Parathyroid adenoma (tissue), 2 donors: ENCODE measurements around the gene DNAJC7.
"Not testable (repeated sequence)": the region's sequence is repeated elsewhere in the genome, so short reads cannot be mapped to it uniquely, and the experiment has no call there.

Experiments
- H2AFZ ChIP-seq: fragments of 300-600 bp; sonication (generic); one replicate; pipeline ENCODE4 v1.7.0; 2017; ENCODE audit warnings: antibody characterized with exemption, mild to moderate bottlenecking
- H3K27ac ChIP-seq: fragments of 300-600 bp; sonication (generic); one replicate; pipeline ENCODE4 v1.7.0; 2017
- H3K27me3 ChIP-seq: fragments of 300-600 bp; sonication (generic); one replicate; pipeline ENCODE4 v1.7.0; 2017; ENCODE audit warnings: low read length; ENCODE audit not compliant: control insufficient read depth, insufficient read depth
- H3K36me3 ChIP-seq: fragments of 300-600 bp; sonication (generic); one replicate; pipeline ENCODE4 v1.7.0; 2017; ENCODE audit warnings: low read length; ENCODE audit not compliant: control insufficient read depth, insufficient read depth
- H3K4me1 ChIP-seq: fragments of 300-600 bp; sonication (generic); one replicate; pipeline ENCODE4 v1.7.0; 2017; ENCODE audit warnings: control low read depth
- H3K4me2 ChIP-seq: fragments of 300-600 bp; sonication (generic); one replicate; pipeline ENCODE4 v1.7.0; 2017; ENCODE audit warnings: low read length
- H3K4me3 ChIP-seq: fragments of 300-600 bp; sonication (generic); one replicate; pipeline ENCODE4 v1.7.0; 2017; ENCODE audit warnings: low read depth, low read length
- H3K79me2 ChIP-seq: fragments of 300-600 bp; sonication (generic); one replicate; pipeline ENCODE4 v1.7.0; 2017; ENCODE audit warnings: control low read depth
- H3K9ac ChIP-seq: fragments of 300-600 bp; sonication (generic); one replicate; pipeline ENCODE4 v1.7.0; 2017; ENCODE audit warnings: mild to moderate bottlenecking
- H3K9me3 ChIP-seq: fragments of 300-600 bp; sonication (generic); one replicate; pipeline ENCODE4 v1.7.0; 2017; ENCODE audit warnings: low read length; ENCODE audit not compliant: control insufficient read depth
- TF ChIP-seq, protein P1 (sequence below): fragments of 300-600 bp; sonication (generic); IDR thresholded peaks from one replicate; pipeline ENCODE4 v1.7.0; 2017; ENCODE audit warnings: antibody characterized with exemption, mild to moderate bottlenecking
- donor health status: primary hyperparathyroidism.

DNAJC7 gene

GRCh38 chr17:42018339-42018738, 1.1 kb upstream of the DNAJC7 start:
- H3K9ac ChIP-seq, result no peak overlapping the region
- H3K36me3 ChIP-seq, result no peaks in the 10 kb centered on the region
- no peaks in the 10 kb centered on the region for H3K9me3 ChIP-seq
- H3K4me1 ChIP-seq, result peaks cover 15% of the 10 kb centered on the region
- H3K79me2 ChIP-seq, result peaks cover 47% of the 10 kb centered on the region
- H3K27ac ChIP-seq, result peak overlapping the region; percentile 81
- H2AFZ ChIP-seq, result peak overlapping the region; percentile 79
- no peaks in the 10 kb centered on the region for H3K27me3 ChIP-seq
- peak overlapping the region; percentile 82 for H3K4me2 ChIP-seq
- H3K4me3 ChIP-seq, result peak overlapping the region; percentile 98
- TF ChIP-seq, protein P1, sequence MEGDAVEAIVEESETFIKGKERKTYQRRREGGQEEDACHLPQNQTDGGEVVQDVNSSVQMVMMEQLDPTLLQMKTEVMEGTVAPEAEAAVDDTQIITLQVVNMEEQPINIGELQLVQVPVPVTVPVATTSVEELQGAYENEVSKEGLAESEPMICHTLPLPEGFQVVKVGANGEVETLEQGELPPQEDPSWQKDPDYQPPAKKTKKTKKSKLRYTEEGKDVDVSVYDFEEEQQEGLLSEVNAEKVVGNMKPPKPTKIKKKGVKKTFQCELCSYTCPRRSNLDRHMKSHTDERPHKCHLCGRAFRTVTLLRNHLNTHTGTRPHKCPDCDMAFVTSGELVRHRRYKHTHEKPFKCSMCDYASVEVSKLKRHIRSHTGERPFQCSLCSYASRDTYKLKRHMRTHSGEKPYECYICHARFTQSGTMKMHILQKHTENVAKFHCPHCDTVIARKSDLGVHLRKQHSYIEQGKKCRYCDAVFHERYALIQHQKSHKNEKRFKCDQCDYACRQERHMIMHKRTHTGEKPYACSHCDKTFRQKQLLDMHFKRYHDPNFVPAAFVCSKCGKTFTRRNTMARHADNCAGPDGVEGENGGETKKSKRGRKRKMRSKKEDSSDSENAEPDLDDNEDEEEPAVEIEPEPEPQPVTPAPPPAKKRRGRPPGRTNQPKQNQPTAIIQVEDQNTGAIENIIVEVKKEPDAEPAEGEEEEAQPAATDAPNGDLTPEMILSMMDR, result no peak

- H3K4me3 ChIP-seq, result peak overlapping the region; percentile 98
- peaks cover 15% of the 10 kb centered on the region for H3K4me1 ChIP-seq
- H3K9me3 ChIP-seq, result no peaks in the 10 kb centered on the region
- no peaks in the 10 kb centered on the region for H3K27me3 ChIP-seq
- H2AFZ ChIP-seq, result peak overlapping the region; percentile 79
- peak overlapping the region; percentile 81 for H3K27ac ChIP-seq
- H3K36me3 ChIP-seq, result no peaks in the 10 kb centered on the region
- peaks cover 52% of the 10 kb centered on the region for H3K79me2 ChIP-seq
- peak overlapping the region; percentile 13 for H3K9ac ChIP-seq
- H3K4me2 ChIP-seq, result peak overlapping the region; percentile 82
- TF ChIP-seq, protein P1, result no peak
Observed at GRCh38 chr17:42017866-42018200, 594 bp upstream of the DNAJC7 start.

DNA sequence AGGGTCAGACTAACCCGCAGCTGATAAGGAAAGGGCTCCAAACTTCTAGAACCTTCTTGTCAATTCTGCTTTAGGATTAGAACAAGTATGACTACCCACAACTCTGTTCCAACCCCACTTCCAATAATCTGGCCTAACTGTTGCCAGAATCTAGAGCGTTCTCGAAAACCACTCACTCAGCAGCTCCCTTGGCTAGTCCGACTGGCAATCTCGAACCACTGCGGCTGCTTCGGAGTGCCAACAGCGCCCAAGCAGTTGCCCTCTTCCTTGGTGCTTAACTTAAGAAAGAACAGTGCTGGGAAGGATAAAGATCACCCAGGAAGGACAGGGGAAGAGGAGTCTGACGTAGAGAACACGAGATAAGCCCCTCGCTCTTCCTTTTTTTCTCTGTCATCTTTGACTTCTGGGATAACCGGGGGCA, 818 bp downstream of the DNAJC7 start:
- peak overlapping the region; percentile 81 for H3K9ac ChIP-seq
- H3K4me1 ChIP-seq, result peaks cover 20% of the 10 kb centered on the region
- H3K9me3 ChIP-seq, result no peaks in the 10 kb centered on the region
- H3K4me3 ChIP-seq, result peak overlapping the region; percentile 98
- H3K36me3 ChIP-seq, result no peaks in the 10 kb centered on the region
- no peaks in the 10 kb centered on the region for H3K27me3 ChIP-seq
- peak overlapping the region; percentile 82 for H3K4me2 ChIP-seq
- peaks cover 66% of the 10 kb centered on the region for H3K79me2 ChIP-seq
- peak overlapping the region; percentile 79 for H2AFZ ChIP-seq
- H3K27ac ChIP-seq, result peak overlapping the region; percentile 81
- TF ChIP-seq, protein P1, result no peak

DNA sequence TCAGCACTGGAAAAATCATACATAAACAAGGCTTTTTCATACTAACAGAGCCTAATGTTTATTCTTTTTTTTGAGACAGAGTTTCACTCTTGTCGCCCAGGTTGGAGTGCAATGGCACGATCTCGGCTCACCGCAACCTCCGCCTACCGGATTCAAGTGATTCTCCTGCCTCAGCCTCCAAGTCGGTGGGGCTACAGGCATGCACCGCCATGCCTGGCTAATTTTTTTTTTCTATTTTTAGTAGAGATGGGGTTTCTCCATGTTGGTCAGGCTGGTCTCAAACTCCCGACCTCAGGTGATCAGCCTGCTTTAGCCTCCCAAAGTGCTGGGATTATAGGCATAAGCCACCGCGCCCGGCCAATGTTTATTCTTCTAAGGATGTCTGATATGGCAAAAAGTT, 3.5 kb downstream of the DNAJC7 start:
- not testable (repeated sequence) for H3K4me3 ChIP-seq, H3K27me3 ChIP-seq, H3K27ac ChIP-seq, H3K9me3 ChIP-seq, H3K36me3 ChIP-seq, H2AFZ ChIP-seq, H3K4me2 ChIP-seq, H3K9ac ChIP-seq
- Histone ChIP-seq H3K4me1 (peaks cover 19% of the 10 kb centered on the region), H3K79me2 (peaks cover 84% of the 10 kb centered on the region)

DNA sequence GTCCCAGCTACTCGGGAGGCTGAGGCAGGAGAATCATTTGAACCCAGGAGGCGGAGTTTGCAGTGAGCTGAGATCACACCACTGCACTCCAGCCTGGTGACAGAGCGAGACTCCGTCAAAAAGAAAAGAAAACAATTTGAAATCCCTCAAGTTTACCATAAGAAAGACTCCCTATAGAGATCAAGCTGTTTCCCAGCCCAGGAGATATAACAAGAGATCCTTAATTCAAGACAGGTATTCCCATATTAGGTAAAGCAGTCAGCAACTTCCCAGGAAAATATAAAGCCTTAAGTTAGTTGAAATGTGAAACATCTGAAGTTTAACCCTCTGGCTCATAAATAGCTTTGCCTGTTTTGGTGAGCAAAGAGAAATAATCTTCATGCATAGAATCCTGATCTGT, 4.9 kb downstream of the DNAJC7 start:
- not testable (repeated sequence) for H3K9me3 ChIP-seq, H3K27ac ChIP-seq, H3K36me3 ChIP-seq, H3K27me3 ChIP-seq, H3K4me2 ChIP-seq, H3K4me3 ChIP-seq, H2AFZ ChIP-seq, H3K9ac ChIP-seq
- H3K79me2 ChIP-seq, result peaks cover 93% of the 10 kb centered on the region
- peaks cover 19% of the 10 kb centered on the region for H3K4me1 ChIP-seq

GRCh38 chr17:42010898-42011516, 6.2 kb downstream of the DNAJC7 start:
- no peaks in the 10 kb centered on the region for H3K36me3 ChIP-seq
- peaks cover 17% of the 10 kb centered on the region for H3K4me1 ChIP-seq

GRCh38 chr17:42010266-42010680, 7.0 kb downstream of the DNAJC7 start:
- peaks cover 86% of the 10 kb centered on the region for H3K79me2 ChIP-seq
- H2AFZ ChIP-seq, H3K27ac ChIP-seq, H3K9me3 ChIP-seq, H3K36me3 ChIP-seq, H3K4me3 ChIP-seq, H3K27me3 ChIP-seq, H3K9ac ChIP-seq: not testable (repeated sequence)
- H3K4me2 ChIP-seq, result peak overlapping the region; percentile 31
- peaks cover 14% of the 10 kb centered on the region for H3K4me1 ChIP-seq

More at GRCh38 chr17:42010898-42011516, 6.2 kb downstream of the DNAJC7 start:
- no peak overlapping the region for H2AFZ ChIP-seq
- H3K79me2 ChIP-seq, result peaks cover 92% of the 10 kb centered on the region
- H3K4me2 ChIP-seq, result peak overlapping the region; percentile 31
- no peak overlapping the region for H3K4me3 ChIP-seq
- TF ChIP-seq, protein P1, result no peak
- H3K27me3 ChIP-seq, result no peaks in the 10 kb centered on the region
- H3K9ac ChIP-seq, result no peak overlapping the region
- H3K9me3 ChIP-seq, result no peaks in the 10 kb centered on the region
- H3K27ac ChIP-seq, result no peak overlapping the region
